ENCODE data around the gene LSAMP.

LSAMP gene

GRCh38 chr3:115958526-115958925 lies 486.8 kb downstream of the LSAMP start:
- H3F3A ChIP-seq (ENCODE audit: low read depth): no peaks in the 10 kb centered on the region
- H3K9me3 ChIP-seq (ENCODE audit: insufficient read depth, low read depth, low read length): no peaks in the 10 kb centered on the region
- TF ChIP-seq EZH2phosphoT487 (IDR thresholded peaks at IDR 0.05; ENCODE audit: borderline replicate concordance): no peak
- TF ChIP-seq CTCF (conservative IDR thresholded peaks at IDR 0.05; ENCODE audit: low read length): no peak
- no peaks in the 10 kb centered on the region for H3K27me3 ChIP-seq (ENCODE audit: insufficient read depth, low read length, poor library complexity, severe bottlenecking)
- H2AFZ ChIP-seq (ENCODE audit: low read length): no peak overlapping the region
- no peaks in the 10 kb centered on the region for H3K4me1 ChIP-seq (ENCODE audit: insufficient read depth, low read length, poor library complexity, severe bottlenecking)
- no peaks in the 10 kb centered on the region for H3K36me3 ChIP-seq (ENCODE audit: insufficient read depth, low read length)
- no peaks in the 10 kb centered on the region for H4K20me1 ChIP-seq (ENCODE audit: insufficient read depth, low read length, poor library complexity, severe bottlenecking)
- H3K9me2 ChIP-seq (replicated peaks; ENCODE audit: low read depth, low read length): no peaks in the 10 kb centered on the region
- no peak overlapping the region for H3K4me3 ChIP-seq (ENCODE audit: low read length, poor library complexity, severe bottlenecking)
- H3K79me2 ChIP-seq (ENCODE audit: insufficient read depth, low read length): no peaks in the 10 kb centered on the region
- no peak overlapping the region for H3K4me2 ChIP-seq (ENCODE audit: low read depth, low read length, poor library complexity, severe bottlenecking)
- H3K9ac ChIP-seq (ENCODE audit: low read depth, low read length, poor library complexity, severe bottlenecking): no peak overlapping the region

GRCh38 chr3:115947325-115947724 lies 498.0 kb downstream of the LSAMP start:
- Histone ChIP-seq H2AFZ (ENCODE audit: low read length) (no peak overlapping the region), H3K9me2 (replicated peaks; ENCODE audit: low read depth, low read length) (no peaks in the 10 kb centered on the region), H3K79me2 (ENCODE audit: insufficient read depth, low read length) (no peaks in the 10 kb centered on the region), H3K36me3 (ENCODE audit: insufficient read depth, low read length) (no peaks in the 10 kb centered on the region), H3K4me3 (ENCODE audit: low read length, poor library complexity, severe bottlenecking) (no peak overlapping the region), H4K20me1 (ENCODE audit: insufficient read depth, low read length, poor library complexity, severe bottlenecking) (no peaks in the 10 kb centered on the region), H3K4me2 (ENCODE audit: low read depth, low read length, poor library complexity, severe bottlenecking) (no peak overlapping the region), H3K9me3 (ENCODE audit: insufficient read depth, low read depth, low read length) (no peaks in the 10 kb centered on the region), H3K4me1 (ENCODE audit: insufficient read depth, low read length, poor library complexity, severe bottlenecking) (no peaks in the 10 kb centered on the region), H3K9ac (ENCODE audit: low read depth, low read length, poor library complexity, severe bottlenecking) (no peak overlapping the region), H3F3A (ENCODE audit: low read depth) (no peaks in the 10 kb centered on the region), H3K27me3 (ENCODE audit: insufficient read depth, low read length, poor library complexity, severe bottlenecking) (no peaks in the 10 kb centered on the region)
- TF ChIP-seq CTCF (conservative IDR thresholded peaks at IDR 0.05; ENCODE audit: low read length) (no peak), EZH2phosphoT487 (IDR thresholded peaks at IDR 0.05; ENCODE audit: borderline replicate concordance) (no peak)

GRCh38 chr3:115943579-115943978 lies 501.7 kb downstream of the LSAMP start:
- no peaks in the 10 kb centered on the region for H3K79me2 ChIP-seq (ENCODE audit: insufficient read depth, low read length)
- TF ChIP-seq EZH2phosphoT487 (IDR thresholded peaks at IDR 0.05; ENCODE audit: borderline replicate concordance) (no peak), CTCF (conservative IDR thresholded peaks at IDR 0.05; ENCODE audit: low read length) (no peak)
- H3K36me3 ChIP-seq (ENCODE audit: insufficient read depth, low read length): no peaks in the 10 kb centered on the region
- no peak overlapping the region for H3K4me2 ChIP-seq (ENCODE audit: low read depth, low read length, poor library complexity, severe bottlenecking)
- no peaks in the 10 kb centered on the region for H3K9me3 ChIP-seq (ENCODE audit: insufficient read depth, low read depth, low read length)
- no peaks in the 10 kb centered on the region for H3K27me3 ChIP-seq (ENCODE audit: insufficient read depth, low read length, poor library complexity, severe bottlenecking)
- H3F3A ChIP-seq (ENCODE audit: low read depth): no peaks in the 10 kb centered on the region
- H2AFZ ChIP-seq (ENCODE audit: low read length): no peak overlapping the region
- no peak overlapping the region for H3K9ac ChIP-seq (ENCODE audit: low read depth, low read length, poor library complexity, severe bottlenecking)
- H4K20me1 ChIP-seq (ENCODE audit: insufficient read depth, low read length, poor library complexity, severe bottlenecking): no peaks in the 10 kb centered on the region
- no peaks in the 10 kb centered on the region for H3K4me1 ChIP-seq (ENCODE audit: insufficient read depth, low read length, poor library complexity, severe bottlenecking)
- no peaks in the 10 kb centered on the region; the same call in 1 of the 2 replicates for H3K9me2 ChIP-seq (replicated peaks; ENCODE audit: low read depth, low read length)
- H3K4me3 ChIP-seq (ENCODE audit: low read length, poor library complexity, severe bottlenecking): no peak overlapping the region
